Activated CD4-positive, alpha-beta T cell treated with anti-CD3 and anti-CD28 coated beads for 48 hours (primary cell): ENCODE results near the gene PRXL2B.
"Not testable (repeated sequence)": the region's sequence is repeated elsewhere in the genome, so short reads cannot be mapped to it uniquely, and the experiment has no call there.

Experiments used
- DNase-seq: peaks from one replicate; pipeline ENCODE4 v3.0.0-alpha.2; 2020

Gene PRXL2B

GRCh38 chr1:2566101-2567045 lies 20.2 kb upstream of the PRXL2B start:
- no peak for DNase-seq

GRCh38 chr1:2567083-2567679 lies 19.4 kb upstream of the PRXL2B start:
- no peak for DNase-seq

- not testable (repeated sequence) for DNase-seq
Observed at GRCh38 chr1:2568187-2568816, 18.3 kb upstream of the PRXL2B start.

GRCh38 chr1:2569060-2569459 lies 17.5 kb upstream of the PRXL2B start:
- DNase-seq: no peak

- DNase-seq: not testable (repeated sequence)
Observed at GRCh38 chr1:2569703-2570102, 16.9 kb upstream of the PRXL2B start.

GRCh38 chr1:2570332-2570731 lies 16.2 kb upstream of the PRXL2B start:
- no peak for DNase-seq

- DNase-seq: no peak
Observed at GRCh38 chr1:2571348-2571747, 15.2 kb upstream of the PRXL2B start.

GRCh38 chr1:2573250-2573920 lies 13.2 kb upstream of the PRXL2B start:
- DNase-seq: no peak

- DNase-seq: no peak
Observed at GRCh38 chr1:2574350-2574749, 12.2 kb upstream of the PRXL2B start.

GRCh38 chr1:2575801-2576663 lies 10.5 kb upstream of the PRXL2B start:
- DNase-seq: no peak

- peak; percentile 60 for DNase-seq
Observed at GRCh38 chr1:2577565-2578075, 9.0 kb upstream of the PRXL2B start.

- no peak for DNase-seq
Observed at GRCh38 chr1:2578758-2579118, 7.8 kb upstream of the PRXL2B start.

GRCh38 chr1:2580691-2581090 lies 5.9 kb upstream of the PRXL2B start:
- DNase-seq: no peak

- no peak for DNase-seq
Observed at GRCh38 chr1:2582391-2582790, 4.2 kb upstream of the PRXL2B start.

- peak; percentile 54 for DNase-seq
Observed at GRCh38 chr1:2583331-2583791, 3.2 kb upstream of the PRXL2B start.

GRCh38 chr1:2583871-2584351 lies 2.7 kb upstream of the PRXL2B start:
- DNase-seq: peak; percentile 40

GRCh38 chr1:2584686-2585317 lies 1.8 kb upstream of the PRXL2B start:
- no peak for DNase-seq

- peak; percentile 73 for DNase-seq
Observed at GRCh38 chr1:2585318-2586092, 1.1 kb upstream of the PRXL2B start.

GRCh38 chr1:2587071-2587859 lies 688 bp downstream of the PRXL2B start:
- DNase-seq: peak; percentile 46
